ENCODE measurements around the gene ANKRD52.
"Not testable (repeated sequence)": the region's sequence is repeated elsewhere in the genome, so short reads cannot be mapped to it uniquely, and the experiment has no call there.

The ANKRD52 gene

GRCh38 chr12:56197921-56198635 lies 60.1 kb downstream of the ANKRD52 start:
- TF ChIP-seq EZH2 (IDR thresholded peaks at IDR 0.05; ENCODE audit: borderline replicate concordance, low read depth, low read length, severe bottlenecking) (no peak), CTCF (IDR thresholded peaks at IDR 0.05; ENCODE audit: borderline replicate concordance, extremely low read depth, low read length, poor library complexity, severe bottlenecking) (no peak)
- Histone ChIP-seq H4K20me1 (ENCODE audit: insufficient read depth, low read length) (no peaks in the 10 kb centered on the region), H3K4me2 (ENCODE audit: insufficient read depth, low read length) (no peak overlapping the region), H3K27ac (ENCODE audit: low read length) (no peak overlapping the region), H3K36me3 (ENCODE audit: insufficient read depth, low read length) (no peaks in the 10 kb centered on the region), H2AFZ (ENCODE audit: low read depth, low read length) (no peak overlapping the region), H3K9ac (ENCODE audit: low read depth, low read length) (no peak overlapping the region), H3K9me3 (ENCODE audit: insufficient read depth, low read length, severe bottlenecking) (no peaks in the 10 kb centered on the region), H3K79me2 (ENCODE audit: insufficient read depth, low read length) (no peaks in the 10 kb centered on the region), H3K27me3 (ENCODE audit: insufficient read depth, low read length, poor library complexity) (no peaks in the 10 kb centered on the region), H3K4me3 (ENCODE audit: low read depth in 1 of 2, low read length in 2 of 2) (no peak overlapping the region), H3K4me1 (ENCODE audit: insufficient read depth, low read length) (peaks cover 5% of the 10 kb centered on the region)
- DNase-seq (no peak), ATAC-seq (ENCODE audit: insufficient read depth, low read depth) (no peak)

GRCh38 chr12:56196818-56197550 lies 61.2 kb downstream of the ANKRD52 start:
- DNase-seq; H2AFZ ChIP-seq (ENCODE audit: low read depth, low read length); ATAC-seq (ENCODE audit: insufficient read depth, low read depth); H3K36me3 ChIP-seq (ENCODE audit: insufficient read depth, low read length); H3K27me3 ChIP-seq (ENCODE audit: insufficient read depth, low read length, poor library complexity); H4K20me1 ChIP-seq (ENCODE audit: insufficient read depth, low read length); H3K79me2 ChIP-seq (ENCODE audit: insufficient read depth, low read length); H3K9me3 ChIP-seq (ENCODE audit: insufficient read depth, low read length, severe bottlenecking); H3K27ac ChIP-seq (ENCODE audit: low read length); H3K4me2 ChIP-seq (ENCODE audit: insufficient read depth, low read length); H3K9ac ChIP-seq (ENCODE audit: low read depth, low read length); H3K4me1 ChIP-seq (ENCODE audit: insufficient read depth, low read length); H3K4me3 ChIP-seq (ENCODE audit: low read depth in 1 of 2, low read length in 2 of 2): not testable (repeated sequence)

- ATAC-seq (ENCODE audit: insufficient read depth, low read depth) (peak; percentile 22; the same call in 1 of the 3 replicates), DNase-seq (peak; percentile 83)
- Histone ChIP-seq H3K4me3 (ENCODE audit: low read depth in 1 of 2, low read length in 2 of 2) (no peak overlapping the region), H3K36me3 (ENCODE audit: insufficient read depth, low read length) (peaks cover under 1% of the 10 kb centered on the region; the same call in 1 of the 2 replicates), H3K9ac (ENCODE audit: low read depth, low read length) (no peak overlapping the region), H3K27me3 (ENCODE audit: insufficient read depth, low read length, poor library complexity) (no peaks in the 10 kb centered on the region), H3K27ac (ENCODE audit: low read length) (peak overlapping the region; percentile 15), H3K4me2 (ENCODE audit: insufficient read depth, low read length) (peak overlapping the region; percentile 35; the same call in 1 of the 2 replicates), H4K20me1 (ENCODE audit: insufficient read depth, low read length) (peaks cover 3% of the 10 kb centered on the region), H2AFZ (ENCODE audit: low read depth, low read length) (peak overlapping the region; percentile 84), H3K9me3 (ENCODE audit: insufficient read depth, low read length, severe bottlenecking) (no peaks in the 10 kb centered on the region), H3K4me1 (ENCODE audit: insufficient read depth, low read length) (peaks cover 32% of the 10 kb centered on the region), H3K79me2 (ENCODE audit: insufficient read depth, low read length) (peaks cover 28% of the 10 kb centered on the region)
- TF ChIP-seq CTCF (IDR thresholded peaks at IDR 0.05; ENCODE audit: borderline replicate concordance, extremely low read depth, low read length, poor library complexity, severe bottlenecking) (peak; percentile 92), EZH2 (IDR thresholded peaks at IDR 0.05; ENCODE audit: borderline replicate concordance, low read depth, low read length, severe bottlenecking) (no peak)
Measured at GRCh38 chr12:56193025-56193578, 65.1 kb downstream of the ANKRD52 start.

- Histone ChIP-seq H3K4me3 (ENCODE audit: low read depth in 1 of 2, low read length in 2 of 2) (no peak overlapping the region), H3K27ac (ENCODE audit: low read length) (no peak overlapping the region), H2AFZ (ENCODE audit: low read depth, low read length) (peak overlapping the region; percentile 44), H3K4me2 (ENCODE audit: insufficient read depth, low read length) (no peak overlapping the region), H3K27me3 (ENCODE audit: insufficient read depth, low read length, poor library complexity) (no peaks in the 10 kb centered on the region), H3K9me3 (ENCODE audit: insufficient read depth, low read length, severe bottlenecking) (no peaks in the 10 kb centered on the region), H4K20me1 (ENCODE audit: insufficient read depth, low read length) (peaks cover 9% of the 10 kb centered on the region), H3K9ac (ENCODE audit: low read depth, low read length) (no peak overlapping the region), H3K4me1 (ENCODE audit: insufficient read depth, low read length) (peaks cover 37% of the 10 kb centered on the region), H3K36me3 (ENCODE audit: insufficient read depth, low read length) (peaks cover 5% of the 10 kb centered on the region; the same call in 1 of the 2 replicates), H3K79me2 (ENCODE audit: insufficient read depth, low read length) (peaks cover 33% of the 10 kb centered on the region)
- no peak for TF ChIP-seq EZH2 (IDR thresholded peaks at IDR 0.05; ENCODE audit: borderline replicate concordance, low read depth, low read length, severe bottlenecking)
- TF ChIP-seq CTCF (IDR thresholded peaks at IDR 0.05; ENCODE audit: borderline replicate concordance, extremely low read depth, low read length, poor library complexity, severe bottlenecking), result no peak
- ATAC-seq (ENCODE audit: insufficient read depth, low read depth), result no peak
- no peak for DNase-seq
Measured at GRCh38 chr12:56192582-56192981, 65.6 kb downstream of the ANKRD52 start.

All from DND-41 (cell line).